Rectal smooth muscle tissue (tissue), 1 donor: ENCODE measurements around the gene ZFP1.
A peak's percentile ranks its signal among the peaks of the same experiment; 100 is the strongest.

Experiments used
- H3K27ac ChIP-seq: one replicate; pipeline ENCODE4 v1.7.0; 2013; ENCODE audit warnings: low read depth, low read length, inconsistent platforms
- H3K27me3 ChIP-seq: one replicate; pipeline ENCODE4 v1.7.0; 2013; ENCODE audit warnings: low read length; ENCODE audit not compliant: control insufficient read depth, insufficient read depth
- H3K36me3 ChIP-seq: one replicate; pipeline ENCODE4 v1.7.0; 2013; ENCODE audit warnings: low read length; ENCODE audit not compliant: control insufficient read depth, insufficient read depth
- H3K4me1 ChIP-seq: one replicate; pipeline ENCODE4 v1.7.0; 2013; ENCODE audit warnings: low read length; ENCODE audit not compliant: control insufficient read depth, insufficient read depth
- H3K4me3 ChIP-seq: one replicate; pipeline ENCODE4 v1.7.0; 2013; ENCODE audit warnings: low read length
- H3K9ac ChIP-seq: one replicate; pipeline ENCODE4 v1.7.0; 2013; ENCODE audit warnings: low read length

ZFP1 gene

GRCh38 chr16:75138636-75139035 lies 9.7 kb upstream of the ZFP1 start:
- H3K9ac ChIP-seq = no peak overlapping the region
- no peaks in the 10 kb centered on the region for H3K36me3 ChIP-seq
- H3K27ac ChIP-seq = no peak overlapping the region
- H3K4me1 ChIP-seq = no peaks in the 10 kb centered on the region
- no peaks in the 10 kb centered on the region for H3K27me3 ChIP-seq
- H3K4me3 ChIP-seq = no peak overlapping the region

GRCh38 chr16:75139498-75139897 lies 8.8 kb upstream of the ZFP1 start:
- H3K27ac ChIP-seq = no peak overlapping the region
- no peak overlapping the region for H3K4me3 ChIP-seq
- no peak overlapping the region for H3K9ac ChIP-seq
- H3K4me1 ChIP-seq = no peaks in the 10 kb centered on the region
- H3K27me3 ChIP-seq = no peaks in the 10 kb centered on the region
- no peaks in the 10 kb centered on the region for H3K36me3 ChIP-seq

GRCh38 chr16:75143941-75144340 lies 4.4 kb upstream of the ZFP1 start:
- no peak overlapping the region for H3K4me3 ChIP-seq
- no peaks in the 10 kb centered on the region for H3K27me3 ChIP-seq
- H3K27ac ChIP-seq = no peak overlapping the region
- no peaks in the 10 kb centered on the region for H3K36me3 ChIP-seq
- no peaks in the 10 kb centered on the region for H3K4me1 ChIP-seq
- H3K9ac ChIP-seq = no peak overlapping the region

- peak overlapping the region; percentile 99 for H3K4me3 ChIP-seq
- H3K27me3 ChIP-seq = no peaks in the 10 kb centered on the region
- no peak overlapping the region for H3K9ac ChIP-seq
- H3K27ac ChIP-seq = peak overlapping the region; percentile 99
- no peaks in the 10 kb centered on the region for H3K4me1 ChIP-seq
- peaks cover 3% of the 10 kb centered on the region for H3K36me3 ChIP-seq
Measured at GRCh38 chr16:75147968-75148310, 385 bp upstream of the ZFP1 start.

- Histone ChIP-seq H3K36me3 (peaks cover 6% of the 10 kb centered on the region), H3K4me1 (no peaks in the 10 kb centered on the region), H3K27ac (no peak overlapping the region), H3K9ac (no peak overlapping the region), H3K4me3 (no peak overlapping the region), H3K27me3 (no peaks in the 10 kb centered on the region)
Measured at GRCh38 chr16:75151798-75152197, 3.5 kb downstream of the ZFP1 start.

- Histone ChIP-seq H3K4me3 (no peak overlapping the region), H3K4me1 (no peaks in the 10 kb centered on the region), H3K36me3 (peaks cover 6% of the 10 kb centered on the region), H3K27me3 (no peaks in the 10 kb centered on the region), H3K9ac (no peak overlapping the region), H3K27ac (no peak overlapping the region)
Measured at GRCh38 chr16:75152635-75153034, 4.3 kb downstream of the ZFP1 start.

GRCh38 chr16:75160386-75160785 lies 12.1 kb downstream of the ZFP1 start:
- no peak overlapping the region for H3K27ac ChIP-seq

GRCh38 chr16:75169899-75170405 lies 21.6 kb downstream of the ZFP1 start:
- H3K36me3 ChIP-seq = peaks cover 19% of the 10 kb centered on the region
- no peak overlapping the region for H3K4me3 ChIP-seq
- H3K4me1 ChIP-seq = no peaks in the 10 kb centered on the region
- no peak overlapping the region for H3K9ac ChIP-seq
- no peak overlapping the region for H3K27ac ChIP-seq
- no peaks in the 10 kb centered on the region for H3K27me3 ChIP-seq

More at GRCh38 chr16:75160386-75160785, 12.1 kb downstream of the ZFP1 start:
- H3K4me3 ChIP-seq = no peak overlapping the region
- H3K27me3 ChIP-seq = no peaks in the 10 kb centered on the region
- H3K9ac ChIP-seq = no peak overlapping the region
- no peaks in the 10 kb centered on the region for H3K4me1 ChIP-seq
- no peaks in the 10 kb centered on the region for H3K36me3 ChIP-seq

- H3K27ac ChIP-seq = no peak overlapping the region
- H3K4me3 ChIP-seq = no peak overlapping the region
- H3K36me3 ChIP-seq = peaks cover 16% of the 10 kb centered on the region
- no peak overlapping the region for H3K9ac ChIP-seq
- no peaks in the 10 kb centered on the region for H3K27me3 ChIP-seq
- no peaks in the 10 kb centered on the region for H3K4me1 ChIP-seq
Measured at GRCh38 chr16:75172578-75172977, 24.3 kb downstream of the ZFP1 start.

GRCh38 chr16:75175074-75175473 lies 26.8 kb downstream of the ZFP1 start:
- Histone ChIP-seq H3K27me3 (no peaks in the 10 kb centered on the region), H3K27ac (no peak overlapping the region), H3K9ac (no peak overlapping the region), H3K4me3 (no peak overlapping the region), H3K36me3 (peaks cover 1% of the 10 kb centered on the region), H3K4me1 (no peaks in the 10 kb centered on the region)

GRCh38 chr16:75176926-75177325 lies 28.6 kb downstream of the ZFP1 start:
- Histone ChIP-seq H3K27ac (no peak overlapping the region), H3K36me3 (no peaks in the 10 kb centered on the region), H3K4me3 (no peak overlapping the region), H3K9ac (no peak overlapping the region), H3K27me3 (no peaks in the 10 kb centered on the region), H3K4me1 (no peaks in the 10 kb centered on the region)

- Histone ChIP-seq H3K4me1 (no peaks in the 10 kb centered on the region), H3K27me3 (no peaks in the 10 kb centered on the region), H3K27ac (no peak overlapping the region), H3K4me3 (no peak overlapping the region), H3K36me3 (no peaks in the 10 kb centered on the region), H3K9ac (no peak overlapping the region)
Measured at GRCh38 chr16:75179208-75179607, 30.9 kb downstream of the ZFP1 start.

- Histone ChIP-seq H3K27ac (no peak overlapping the region), H3K4me1 (no peaks in the 10 kb centered on the region), H3K36me3 (no peaks in the 10 kb centered on the region), H3K27me3 (no peaks in the 10 kb centered on the region), H3K4me3 (no peak overlapping the region), H3K9ac (no peak overlapping the region)
Measured at GRCh38 chr16:75181630-75182029, 33.3 kb downstream of the ZFP1 start.
